ENCODE data around the gene SEMA5B. TPM values are rescaled to one million over a fixed set of nuclear protein-coding genes. Genes with fewer than 3 reads are reported as not detected.

Gene SEMA5B
- polyA plus RNA-seq, 1 donor from 2014 or later = 7.0 TPM

GRCh38 chr3:122956693-122957455, 70.7 kb downstream of the SEMA5B start:
- Histone ChIP-seq H3K27ac (ENCODE audit: low read length) (no peak overlapping the region), H3K4me2 (ENCODE audit: low read length) (no peak overlapping the region), H3F3A (ENCODE audit: insufficient read depth, low read length, poor library complexity, severe bottlenecking) (no peaks in the 10 kb centered on the region), H3K27me3 (ENCODE audit: insufficient read depth, low read depth, low read length) (no peaks in the 10 kb centered on the region), H3K36me3 (ENCODE audit: insufficient read depth, low read length) (no peaks in the 10 kb centered on the region), H3K9ac (ENCODE audit: low read length) (no peak overlapping the region), H3K9me2 (ENCODE audit: insufficient read depth, low read length) (no peaks in the 10 kb centered on the region), H4K20me1 (ENCODE audit: insufficient read depth) (no peaks in the 10 kb centered on the region), H2AFZ (ENCODE audit: low read depth, low read length) (no peak overlapping the region), H3K79me2 (replicated peaks; ENCODE audit: insufficient read depth, low read length) (no peaks in the 10 kb centered on the region), H3K9me3 (ENCODE audit: low read length) (no peaks in the 10 kb centered on the region), H3K4me3 (ENCODE audit: low read length) (no peak overlapping the region)
- TF ChIP-seq SMC3 (conservative IDR thresholded peaks at IDR 0.05; ENCODE audit: poor library complexity) (no peak), MXI1 (conservative IDR thresholded peaks at IDR 0.05; ENCODE audit: poor library complexity, severe bottlenecking) (no peak), RAD21 (conservative IDR thresholded peaks at IDR 0.05) (no peak), CTCF (IDR thresholded peaks at IDR 0.05; ENCODE audit: poor library complexity, severe bottlenecking) (no peak), EZH2 (IDR thresholded peaks at IDR 0.05; ENCODE audit: borderline replicate concordance, insufficient read depth, low read length, poor library complexity, severe bottlenecking) (no peak)

GRCh38 chr3:122955916-122956692, 71.5 kb downstream of the SEMA5B start:
- no peaks in the 10 kb centered on the region for H3K36me3 ChIP-seq (ENCODE audit: insufficient read depth, low read length)
- H2AFZ ChIP-seq (ENCODE audit: low read depth, low read length) = no peak overlapping the region
- no peak overlapping the region for H3K4me2 ChIP-seq (ENCODE audit: low read length)
- H3K9me3 ChIP-seq (ENCODE audit: low read length) = no peaks in the 10 kb centered on the region
- no peaks in the 10 kb centered on the region for H3F3A ChIP-seq (ENCODE audit: insufficient read depth, low read length, poor library complexity, severe bottlenecking)
- H3K4me3 ChIP-seq (ENCODE audit: low read length) = no peak overlapping the region
- H3K27me3 ChIP-seq (ENCODE audit: insufficient read depth, low read depth, low read length) = no peaks in the 10 kb centered on the region
- TF ChIP-seq RAD21 (conservative IDR thresholded peaks at IDR 0.05) (no peak), EP300 (conservative IDR thresholded peaks at IDR 0.05; ENCODE audit: poor library complexity, severe bottlenecking) (no peak), REST (IDR thresholded peaks at IDR 0.05; ENCODE audit: borderline replicate concordance) (no peak), POLR2AphosphoS5 (IDR thresholded peaks at IDR 0.05) (no peak), EZH2 (IDR thresholded peaks at IDR 0.05; ENCODE audit: borderline replicate concordance, insufficient read depth, low read length, poor library complexity, severe bottlenecking) (no peak), TAF1 (IDR thresholded peaks at IDR 0.05; ENCODE audit: low read depth) (no peak), CTCF (IDR thresholded peaks at IDR 0.05; ENCODE audit: poor library complexity, severe bottlenecking) (no peak), MXI1 (conservative IDR thresholded peaks at IDR 0.05; ENCODE audit: poor library complexity, severe bottlenecking) (no peak), SMC3 (conservative IDR thresholded peaks at IDR 0.05; ENCODE audit: poor library complexity) (no peak)
- no peaks in the 10 kb centered on the region for H3K9me2 ChIP-seq (ENCODE audit: insufficient read depth, low read length)
- no peak overlapping the region for H3K9ac ChIP-seq (ENCODE audit: low read length)
- no peak overlapping the region for H3K27ac ChIP-seq (ENCODE audit: low read length)
- no peaks in the 10 kb centered on the region for H4K20me1 ChIP-seq (ENCODE audit: insufficient read depth)
- no peaks in the 10 kb centered on the region for H3K79me2 ChIP-seq (replicated peaks; ENCODE audit: insufficient read depth, low read length)
